GM19240 (cell line): ENCODE measurements around the gene SDCCAG8.
"Not testable (repeated sequence)": the region's sequence is repeated elsewhere in the genome, so short reads cannot be mapped to it uniquely, and the experiment has no call there.

Source experiments
- DNase-seq: peaks from one replicate; pipeline ENCODE4 v3.0.0; 2011; ENCODE audit warnings: low spot score; ENCODE audit not compliant: insufficient read length

SDCCAG8 gene

GRCh38 chr1:243332440-243332839, 76.6 kb downstream of the SDCCAG8 start:
- no peak for DNase-seq

- no peak for DNase-seq
Observed at GRCh38 chr1:243335292-243335691, 79.5 kb downstream of the SDCCAG8 start.

GRCh38 chr1:243336163-243336562, 80.3 kb downstream of the SDCCAG8 start:
- no peak for DNase-seq

DNA sequence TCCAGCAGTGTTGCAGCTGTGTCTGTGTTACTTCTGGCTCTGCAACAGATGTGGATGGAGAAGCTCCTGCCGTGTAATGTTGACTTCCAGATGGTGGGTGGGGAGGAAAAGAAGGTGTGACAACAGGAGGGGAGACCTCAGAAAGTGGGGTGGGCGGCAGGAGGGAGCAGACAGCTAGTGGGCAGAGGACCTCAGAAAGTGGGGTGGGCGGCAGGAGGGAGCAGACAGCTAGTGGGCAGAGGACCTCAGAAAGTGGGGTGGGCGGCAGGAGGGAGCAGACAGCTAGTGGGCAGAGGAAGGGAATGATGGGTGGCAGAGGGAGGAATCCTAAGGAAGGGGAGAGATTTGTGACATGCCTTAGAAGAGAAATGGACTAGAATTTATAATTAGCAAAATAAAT, 83.0 kb downstream of the SDCCAG8 start:
- DNase-seq, result not testable (repeated sequence)

- no peak for DNase-seq
Observed at GRCh38 chr1:243341074-243341473, 85.2 kb downstream of the SDCCAG8 start.

- DNase-seq, result no peak
Observed at GRCh38 chr1:243343970-243344937, 88.4 kb downstream of the SDCCAG8 start.

DNA sequence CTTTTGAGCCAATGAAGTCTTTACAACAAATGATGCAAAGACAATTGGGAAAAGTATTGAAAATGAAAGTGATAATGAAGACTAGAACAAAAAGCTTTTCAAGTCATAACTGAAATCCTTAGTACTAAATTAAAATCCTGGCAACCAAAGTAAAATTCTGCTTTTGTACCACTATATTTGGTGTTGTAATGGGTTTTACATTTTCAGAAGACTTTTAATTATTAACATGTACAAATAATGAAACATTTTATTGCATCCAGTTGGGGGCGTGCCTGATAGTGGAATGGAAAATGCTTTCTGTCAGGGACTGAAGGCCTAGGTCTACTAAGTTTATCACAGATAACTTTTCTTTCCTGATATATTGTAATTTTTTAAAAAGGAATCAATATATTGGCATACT, 89.4 kb downstream of the SDCCAG8 start:
- no peak for DNase-seq

GRCh38 chr1:243346016-243346415, 90.2 kb downstream of the SDCCAG8 start:
- DNase-seq, result no peak

- DNase-seq, result no peak
Observed at GRCh38 chr1:243346468-243346867, 90.6 kb downstream of the SDCCAG8 start.

GRCh38 chr1:243348331-243348730, 92.5 kb downstream of the SDCCAG8 start:
- no peak for DNase-seq

- no peak for DNase-seq
Observed at GRCh38 chr1:243349128-243349527, 93.3 kb downstream of the SDCCAG8 start.

DNA sequence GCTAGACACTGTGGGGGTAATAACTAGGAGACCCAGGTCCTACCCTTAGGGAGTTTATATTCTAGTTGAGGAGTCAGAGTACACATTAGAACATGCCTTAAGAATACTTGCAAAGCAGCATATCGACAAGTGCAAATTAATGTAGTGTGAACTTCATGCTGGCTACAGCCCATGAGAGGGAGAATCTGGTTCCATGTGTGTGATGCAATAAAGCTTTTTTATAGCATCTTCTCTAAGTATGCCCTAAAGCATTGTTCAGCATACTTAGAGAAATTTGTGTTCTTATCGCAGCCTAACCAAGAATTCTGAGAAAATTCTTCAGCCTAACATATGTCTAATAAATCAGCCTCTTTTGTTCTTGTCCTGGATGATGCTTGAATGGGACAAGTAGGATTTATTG, 95.5 kb downstream of the SDCCAG8 start:
- no peak for DNase-seq

DNA sequence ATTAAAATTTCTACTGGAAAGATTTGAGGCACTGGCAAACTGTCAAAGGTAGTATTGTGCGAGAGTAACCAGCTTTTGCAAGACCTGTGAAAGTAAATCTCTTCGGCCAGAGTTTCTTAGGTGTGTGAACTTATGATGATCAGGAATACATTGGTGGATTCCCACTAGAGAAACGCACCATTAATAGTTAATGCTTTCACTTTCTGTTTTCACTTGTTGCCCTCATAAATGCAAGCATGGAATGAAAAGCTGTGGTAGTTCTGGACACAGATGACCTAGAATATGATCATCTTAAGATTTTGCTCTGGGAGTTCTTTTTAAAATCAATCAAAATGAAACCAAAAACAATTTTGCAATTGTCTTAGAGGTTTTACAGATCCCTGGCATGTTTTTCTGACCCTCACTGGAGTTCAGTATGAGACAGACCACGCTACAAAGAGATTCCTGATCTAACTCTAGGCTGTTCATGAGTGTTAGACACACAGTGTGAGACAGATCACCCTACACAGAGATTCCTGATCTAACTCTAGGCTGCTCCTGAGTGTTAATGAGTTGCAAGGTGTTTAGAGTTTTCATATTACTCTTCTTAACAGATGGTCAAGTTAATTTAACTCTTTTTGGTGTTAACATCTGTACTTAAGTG, 98.8 kb downstream of the SDCCAG8 start:
- no peak for DNase-seq

DNA sequence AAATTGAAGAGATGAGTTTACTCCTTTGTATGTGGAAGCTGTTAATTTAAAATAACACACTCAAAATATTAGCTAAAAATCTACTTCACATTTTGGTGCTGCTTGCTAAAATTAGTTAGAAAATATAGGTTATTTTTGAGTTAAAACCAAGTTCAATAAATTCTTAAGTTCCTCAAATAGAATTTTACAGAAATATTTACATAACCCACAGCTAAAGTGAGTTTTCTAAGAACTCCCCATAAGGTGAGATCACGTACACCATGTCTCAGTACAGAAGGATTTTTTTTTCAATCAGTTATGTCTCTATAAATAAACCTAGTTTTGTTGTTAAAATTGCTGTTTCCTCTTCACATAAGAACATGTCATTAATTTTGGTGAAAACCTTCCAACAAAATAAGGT, 108.0 kb downstream of the SDCCAG8 start:
- no peak for DNase-seq

DNA sequence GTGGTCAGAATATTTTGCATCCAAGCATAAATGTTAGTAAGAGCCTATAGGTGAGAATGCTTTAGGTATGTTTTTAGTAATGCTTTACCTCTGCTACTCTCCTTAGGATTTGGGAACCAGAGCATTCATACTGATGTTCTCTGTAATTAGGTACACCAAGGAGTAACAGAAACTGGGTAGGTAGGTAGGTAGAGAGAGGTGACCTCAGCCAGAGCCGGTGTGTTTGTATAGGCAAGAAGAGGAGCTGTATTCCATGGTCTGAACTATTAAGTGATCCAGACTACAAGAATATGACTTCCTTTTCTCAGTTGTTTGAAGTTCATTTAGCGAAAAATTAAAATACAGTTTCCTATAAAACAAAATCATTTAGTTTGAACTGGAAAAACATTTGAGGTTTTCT, 108.5 kb downstream of the SDCCAG8 start:
- no peak for DNase-seq

DNA sequence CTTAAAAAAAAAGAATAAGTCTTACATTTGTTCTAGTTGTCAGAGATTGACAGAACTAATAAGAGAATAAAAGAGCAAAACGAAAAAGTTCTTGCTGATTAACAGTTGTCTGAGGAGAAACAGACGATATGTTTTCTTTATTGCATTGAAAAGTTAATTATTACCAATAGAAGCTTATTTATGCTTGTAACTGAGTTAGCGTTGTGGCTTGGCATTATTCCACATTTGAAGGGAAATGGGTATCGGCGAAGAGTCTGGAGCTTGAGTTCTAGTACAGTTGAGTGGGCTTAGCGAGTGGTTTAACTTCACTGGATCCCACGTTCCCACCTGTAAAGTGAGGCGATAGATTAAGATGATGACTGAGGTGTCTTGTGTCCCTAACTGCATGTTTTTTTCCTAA, 109.0 kb downstream of the SDCCAG8 start:
- DNase-seq, result no peak

- no peak for DNase-seq
Observed at GRCh38 chr1:243367314-243367713, 111.5 kb downstream of the SDCCAG8 start.

DNA sequence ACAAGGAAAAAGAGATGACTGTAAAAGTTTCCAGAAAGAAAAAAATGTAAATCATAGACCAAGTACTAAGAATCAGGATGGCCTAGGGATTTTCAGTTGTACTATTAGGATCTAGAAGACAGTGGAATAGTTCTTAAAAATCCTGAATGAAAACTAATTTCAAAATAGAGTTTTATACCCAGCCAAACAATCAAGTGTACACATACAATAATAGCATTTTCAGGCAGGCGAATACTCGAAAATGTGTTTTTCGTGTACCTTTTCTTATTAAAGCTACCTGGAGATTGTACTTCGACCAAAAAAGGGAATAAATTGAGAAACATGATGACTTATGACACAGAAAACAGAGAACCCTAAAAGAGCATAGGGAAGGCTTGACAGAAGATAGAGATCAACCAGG, 118.6 kb downstream of the SDCCAG8 start:
- no peak for DNase-seq

GRCh38 chr1:243375596-243375995, 119.8 kb downstream of the SDCCAG8 start:
- DNase-seq, result no peak

GRCh38 chr1:243378669-243379068, 122.8 kb downstream of the SDCCAG8 start:
- no peak for DNase-seq

DNA sequence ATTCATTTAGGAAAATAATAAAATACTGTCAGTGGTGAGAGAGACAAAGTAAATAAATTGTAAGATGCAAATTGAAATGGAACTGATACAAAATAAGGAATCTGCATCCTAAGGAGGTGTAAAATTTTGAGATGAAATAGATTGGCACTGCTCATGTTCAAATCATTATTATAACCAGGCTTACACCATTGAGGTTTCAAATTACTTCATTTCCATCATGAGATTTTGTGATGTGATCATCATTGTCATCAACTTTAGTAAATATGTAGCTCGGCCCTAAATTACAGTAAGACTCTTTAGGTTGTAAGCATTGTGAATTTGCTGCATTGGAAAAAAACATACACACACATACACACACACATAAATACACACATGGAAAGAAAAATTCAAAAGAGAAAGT, 123.4 kb downstream of the SDCCAG8 start:
- DNase-seq, result no peak

GRCh38 chr1:243379706-243380105, 123.9 kb downstream of the SDCCAG8 start:
- no peak for DNase-seq

DNA sequence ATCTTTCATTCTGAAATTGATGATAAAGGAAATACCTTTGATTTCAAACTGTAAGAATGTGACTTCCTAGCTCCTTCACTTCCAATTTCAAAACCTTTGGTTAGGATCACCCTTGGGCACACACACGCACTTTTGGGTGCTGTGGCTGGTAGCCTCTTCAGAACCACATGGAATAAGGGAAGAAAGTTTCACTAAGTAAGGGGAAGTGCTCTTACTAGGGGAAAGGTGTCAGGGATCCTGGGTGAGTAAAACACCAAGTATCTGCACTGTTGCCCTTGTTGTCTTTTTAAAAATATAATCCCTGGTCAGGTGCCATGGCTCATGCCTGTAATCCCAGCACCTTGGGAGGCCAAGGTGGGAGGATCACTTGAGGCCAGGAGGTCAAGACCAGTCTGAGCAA, 132.4 kb downstream of the SDCCAG8 start:
- DNase-seq, result no peak
